Liver (tissue), 9 donors: ENCODE results near the gene KCNJ4. TPM values are rescaled to one million over a fixed set of nuclear protein-coding genes. Genes with fewer than 3 reads are reported as not detected.

Source experiments
- DNase-seq: peaks from one replicate; pipeline ENCODE4 v3.0.0-alpha.2; 2017; ENCODE audit warnings: low spot score
- H3K27ac ChIP-seq, 2 donors: one replicate each; pipeline ENCODE4 v1.7.0; 2013; ENCODE audit warnings: inconsistent platforms in 2 of 2, low read length in 2 of 2, control low read depth in 1 of 2, low read depth in 1 of 2, mild to moderate bottlenecking in 1 of 2
- H3K27me3 ChIP-seq, 4 donors: one replicate each; pipeline versions ENCODE4 v1.6.1 to v1.7.0; 2013; ENCODE audit warnings: low read length in 3 of 4, inconsistent platforms in 1 of 4, mild to moderate bottlenecking in 1 of 4, moderate library complexity in 1 of 4; ENCODE audit not compliant: control insufficient read depth in 4 of 4, insufficient read depth in 4 of 4
- H3K36me3 ChIP-seq, 4 donors: one replicate each; pipeline versions ENCODE4 v1.6.1 to v1.7.0; 2013; ENCODE audit warnings: low read length in 3 of 4, mild to moderate bottlenecking in 3 of 4, low read depth in 1 of 4, moderate library complexity in 1 of 4; ENCODE audit not compliant: control insufficient read depth in 4 of 4, insufficient read depth in 3 of 4
- H3K4me1 ChIP-seq, 4 donors: one replicate each; pipeline versions ENCODE4 v1.6.1 to v1.7.0; 2013; ENCODE audit warnings: low read length in 3 of 4, mild to moderate bottlenecking in 3 of 4, moderate library complexity in 1 of 4; ENCODE audit not compliant: control insufficient read depth in 4 of 4, insufficient read depth in 4 of 4
- H3K4me3 ChIP-seq, 3 donors: one replicate each; pipeline versions ENCODE4 v1.6.1 to v1.7.0; 2013; ENCODE audit warnings: low read length in 3 of 3, control low read depth in 1 of 3, low read depth in 1 of 3, mild to moderate bottlenecking in 1 of 3
- H3K9ac ChIP-seq, 2 donors: one replicate each; pipeline ENCODE4 v1.7.0; 2013; ENCODE audit warnings: low read length in 2 of 2, mild to moderate bottlenecking in 2 of 2, moderate library complexity in 2 of 2, control low read depth in 1 of 2, low read depth in 1 of 2
- H3K9me3 ChIP-seq, 4 donors: one replicate each; pipeline versions ENCODE4 v1.6.1 to v1.7.0; 2013; ENCODE audit warnings: low read length in 3 of 4; ENCODE audit not compliant: control insufficient read depth in 4 of 4
- EGR1 ChIP-seq, 2 donors: IDR thresholded peaks; 2 replicates each; pipeline ENCODE4 v1.6.1; 2016 to 2018; ENCODE audit warnings: antibody characterized with exemption in 2 of 2, low read depth in 2 of 2
- FOXA1 ChIP-seq: IDR thresholded peaks from 2 replicates; pipeline ENCODE4 v1.6.1; 2016; ENCODE audit warnings: antibody characterized with exemption
- FOXA2 ChIP-seq: IDR thresholded peaks from 2 replicates; pipeline ENCODE4 v1.6.1; 2016; ENCODE audit warnings: antibody characterized with exemption
- HNF4G ChIP-seq: IDR thresholded peaks from 2 replicates; pipeline ENCODE4 v1.6.1; 2016; ENCODE audit warnings: antibody characterized with exemption
- JUND ChIP-seq, 2 donors: IDR thresholded peaks; 2 replicates each; pipeline ENCODE4 v1.6.1; 2016; ENCODE audit warnings: antibody characterized with exemption in 2 of 2
- RAD21 ChIP-seq, 2 donors: IDR thresholded peaks; 2 replicates each; pipeline ENCODE4 v1.6.1; 2016; ENCODE audit warnings: antibody characterized with exemption in 2 of 2, mild to moderate bottlenecking in 2 of 2
- SP1 ChIP-seq: IDR thresholded peaks from 2 replicates; pipeline ENCODE4 v1.6.1; 2018; ENCODE audit warnings: antibody characterized with exemption, mild to moderate bottlenecking
- ZBTB33 ChIP-seq: IDR thresholded peaks from 2 replicates; pipeline ENCODE4 v1.6.1; 2016; ENCODE audit warnings: antibody characterized with exemption
- WGBS: extraction: QIAGEN DNeasy Blood & Tissue Kit; methylation state at CpG from one replicate; pipeline ENCODE4 v1.1.7; 2013; 5-methylcytosine and 5-hydroxymethylcytosine counted together
- polyA plus RNA-seq, 2 donors: library from polyadenylated mRNA; stranded (reverse) in 1 of 2; unstranded in 1 of 2; fragments of 200-250 nt in 1 of 2; fragments of >200 nt in 1 of 2; fragmentation: Nextera tagmentation in 1 of 2; extraction: Ambion mirVana in 1 of 2; gene quantifications; one replicate each; pipeline versions ENCODE4 v1.2.1 to v1.2.3, GENCODE V29; 2013 to 2015
- total RNA-seq, 2 donors: library from RNA; depleted of rRNA; stranded (reverse); fragments of >200 nt; gene quantifications; one replicate each; pipeline ENCODE4 v1.2.3, GENCODE V29; 2014
- TF ChIP-seq, protein P1 (sequence below): fragments of 150-350 bp; IDR thresholded peaks from 2 replicates; pipeline ENCODE4 v1.5.1; 2017; ENCODE audit warnings: improper control_type of control experiment, low read depth, low read length; ENCODE audit not compliant: missing input control
- TF ChIP-seq, protein P2 (sequence below): IDR thresholded peaks from 2 replicates; pipeline ENCODE4 v1.6.1; 2016; ENCODE audit warnings: antibody characterized with exemption, mild to moderate bottlenecking
- donor health status: healthy.
- donor health status: healthy.
- donor health status: healthy.
- donor health status: healthy.
- donor health status: healthy.

The KCNJ4 gene
- total and polyA plus RNA-seq, 4 donors = 0.05 TPM; not detected in 3

DNA sequence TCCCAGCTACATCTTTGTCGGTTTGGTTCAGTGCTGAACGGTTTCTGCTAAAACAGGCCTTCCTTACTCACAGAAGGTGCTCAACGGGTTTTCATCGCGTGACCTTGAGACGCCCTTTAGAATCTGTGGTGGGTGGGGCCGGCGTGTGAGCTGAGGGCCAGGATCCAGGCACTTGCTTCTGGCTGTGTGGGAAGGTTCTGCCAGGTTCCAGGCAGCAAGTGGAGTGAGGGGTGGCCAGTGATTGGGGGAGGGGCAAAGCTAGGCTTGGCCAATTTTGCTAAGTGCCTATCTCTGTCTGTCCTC lies 35.2 kb downstream of the KCNJ4 start:
- no peaks in the 10 kb centered on the region for H3K36me3 ChIP-seq
- no peak overlapping the region for H3K9ac ChIP-seq
- no peak for DNase-seq
- H3K27me3 ChIP-seq = no peaks in the 10 kb centered on the region
- H3K27ac ChIP-seq = no peak overlapping the region
- TF ChIP-seq ZBTB33 (no peak), FOXA1 (no peak), HNF4G (no peak), SP1 (no peak), EGR1 (IDR thresholded peaks at IDR 0.05; ENCODE audit: low read depth in 2 of 2) (no peak), RAD21 (IDR thresholded peaks at IDR 0.05) (no peak), JUND (IDR thresholded peaks at IDR 0.05) (no peak)
- TF ChIP-seq, protein P1, sequence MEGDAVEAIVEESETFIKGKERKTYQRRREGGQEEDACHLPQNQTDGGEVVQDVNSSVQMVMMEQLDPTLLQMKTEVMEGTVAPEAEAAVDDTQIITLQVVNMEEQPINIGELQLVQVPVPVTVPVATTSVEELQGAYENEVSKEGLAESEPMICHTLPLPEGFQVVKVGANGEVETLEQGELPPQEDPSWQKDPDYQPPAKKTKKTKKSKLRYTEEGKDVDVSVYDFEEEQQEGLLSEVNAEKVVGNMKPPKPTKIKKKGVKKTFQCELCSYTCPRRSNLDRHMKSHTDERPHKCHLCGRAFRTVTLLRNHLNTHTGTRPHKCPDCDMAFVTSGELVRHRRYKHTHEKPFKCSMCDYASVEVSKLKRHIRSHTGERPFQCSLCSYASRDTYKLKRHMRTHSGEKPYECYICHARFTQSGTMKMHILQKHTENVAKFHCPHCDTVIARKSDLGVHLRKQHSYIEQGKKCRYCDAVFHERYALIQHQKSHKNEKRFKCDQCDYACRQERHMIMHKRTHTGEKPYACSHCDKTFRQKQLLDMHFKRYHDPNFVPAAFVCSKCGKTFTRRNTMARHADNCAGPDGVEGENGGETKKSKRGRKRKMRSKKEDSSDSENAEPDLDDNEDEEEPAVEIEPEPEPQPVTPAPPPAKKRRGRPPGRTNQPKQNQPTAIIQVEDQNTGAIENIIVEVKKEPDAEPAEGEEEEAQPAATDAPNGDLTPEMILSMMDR = no peak
- no peaks in the 10 kb centered on the region for H3K9me3 ChIP-seq
- 93% methylated on average over 8 of the region's 8 CpGs for WGBS
- H3K4me3 ChIP-seq = no peak overlapping the region
- peaks cover 12 to 29% (median 20%) of the 10 kb centered on the region in 4 donors for H3K4me1 ChIP-seq

DNA sequence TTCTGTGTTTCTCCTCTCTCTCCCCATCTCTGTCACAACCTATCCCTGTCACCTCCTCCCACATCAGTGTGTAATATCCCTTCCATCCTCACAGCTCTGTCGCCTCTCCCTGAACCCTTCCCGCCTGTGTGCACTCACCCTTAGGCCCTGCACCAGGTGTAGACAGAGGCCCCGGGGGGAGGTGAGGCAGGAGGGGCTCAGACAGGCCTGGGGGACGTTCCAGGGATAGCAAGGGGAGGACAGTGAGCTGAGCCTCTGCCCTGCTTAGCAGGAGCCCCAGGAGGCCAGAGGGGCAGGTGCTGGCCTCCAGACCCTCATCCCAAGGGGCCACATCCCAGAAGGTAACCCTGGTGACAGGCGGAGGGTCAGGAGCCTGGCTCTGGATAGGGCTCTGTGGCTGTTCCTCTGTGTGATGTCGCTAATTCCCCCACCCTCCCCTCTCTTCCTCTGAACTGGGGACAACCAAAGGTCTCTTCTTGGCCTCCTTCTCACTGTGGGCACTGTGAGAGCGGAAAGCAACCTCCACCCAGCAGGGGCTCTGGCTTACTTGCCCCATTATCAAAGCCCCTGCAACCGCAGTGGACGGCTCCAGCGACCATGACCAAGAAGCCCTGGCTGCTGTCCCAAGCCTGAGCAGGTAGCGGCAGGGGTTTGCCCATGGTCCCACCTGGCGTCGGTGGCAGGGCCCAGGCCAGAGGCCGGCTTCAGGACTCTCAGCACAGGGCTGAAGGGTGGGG lies 35.7 kb downstream of the KCNJ4 start:
- Histone ChIP-seq H3K27ac (no peak overlapping the region), H3K9ac (no peak overlapping the region), H3K4me1 (peaks cover 12 to 24% (median 17%) of the 10 kb centered on the region in 4 donors), H3K9me3 (no peaks in the 10 kb centered on the region), H3K36me3 (no peaks in the 10 kb centered on the region), H3K4me3 (no peak overlapping the region), H3K27me3 (no peaks in the 10 kb centered on the region)
- no peak for TF ChIP-seq RAD21 (IDR thresholded peaks at IDR 0.05)
- no peak for TF ChIP-seq HNF4G
- DNase-seq = no peak
- 89% methylated on average over 14 of the region's 14 CpGs for WGBS

DNA sequence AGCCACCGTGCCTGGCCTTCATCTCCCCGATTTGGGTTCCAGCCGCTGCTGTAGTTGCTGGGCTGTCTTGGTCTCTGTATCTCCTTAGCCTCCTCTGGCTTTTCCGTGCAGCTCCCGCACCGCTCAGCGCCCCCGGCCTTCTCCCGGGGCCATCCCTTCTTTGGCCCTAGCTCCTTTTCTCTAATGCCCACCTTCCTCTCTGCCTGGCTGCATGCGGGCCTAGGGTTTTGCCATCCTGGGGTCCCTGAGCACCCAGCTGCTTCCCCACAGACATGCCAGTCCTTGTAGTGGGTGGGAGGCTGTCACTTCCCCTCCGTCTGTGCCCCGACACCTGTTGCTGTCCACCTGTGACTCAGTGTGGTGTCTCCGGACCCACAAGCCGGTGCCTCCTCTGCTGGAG lies 36.4 kb downstream of the KCNJ4 start:
- WGBS = 95% methylated on average over 14 of the region's 14 CpGs
- Histone ChIP-seq H3K27ac (no peak overlapping the region), H3K9me3 (no peaks in the 10 kb centered on the region), H3K27me3 (no peaks in the 10 kb centered on the region), H3K4me3 (no peak overlapping the region), H3K36me3 (no peaks in the 10 kb centered on the region), H3K4me1 (peaks cover 9 to 17% (median 12%) of the 10 kb centered on the region in 4 donors), H3K9ac (no peak overlapping the region)
- no peak for DNase-seq
- TF ChIP-seq FOXA1 (no peak), ZBTB33 (no peak), FOXA2 (no peak), EGR1 (IDR thresholded peaks at IDR 0.05; ENCODE audit: low read depth in 2 of 2) (no peak), JUND (IDR thresholded peaks at IDR 0.05) (no peak)
- TF ChIP-seq, protein P2, sequence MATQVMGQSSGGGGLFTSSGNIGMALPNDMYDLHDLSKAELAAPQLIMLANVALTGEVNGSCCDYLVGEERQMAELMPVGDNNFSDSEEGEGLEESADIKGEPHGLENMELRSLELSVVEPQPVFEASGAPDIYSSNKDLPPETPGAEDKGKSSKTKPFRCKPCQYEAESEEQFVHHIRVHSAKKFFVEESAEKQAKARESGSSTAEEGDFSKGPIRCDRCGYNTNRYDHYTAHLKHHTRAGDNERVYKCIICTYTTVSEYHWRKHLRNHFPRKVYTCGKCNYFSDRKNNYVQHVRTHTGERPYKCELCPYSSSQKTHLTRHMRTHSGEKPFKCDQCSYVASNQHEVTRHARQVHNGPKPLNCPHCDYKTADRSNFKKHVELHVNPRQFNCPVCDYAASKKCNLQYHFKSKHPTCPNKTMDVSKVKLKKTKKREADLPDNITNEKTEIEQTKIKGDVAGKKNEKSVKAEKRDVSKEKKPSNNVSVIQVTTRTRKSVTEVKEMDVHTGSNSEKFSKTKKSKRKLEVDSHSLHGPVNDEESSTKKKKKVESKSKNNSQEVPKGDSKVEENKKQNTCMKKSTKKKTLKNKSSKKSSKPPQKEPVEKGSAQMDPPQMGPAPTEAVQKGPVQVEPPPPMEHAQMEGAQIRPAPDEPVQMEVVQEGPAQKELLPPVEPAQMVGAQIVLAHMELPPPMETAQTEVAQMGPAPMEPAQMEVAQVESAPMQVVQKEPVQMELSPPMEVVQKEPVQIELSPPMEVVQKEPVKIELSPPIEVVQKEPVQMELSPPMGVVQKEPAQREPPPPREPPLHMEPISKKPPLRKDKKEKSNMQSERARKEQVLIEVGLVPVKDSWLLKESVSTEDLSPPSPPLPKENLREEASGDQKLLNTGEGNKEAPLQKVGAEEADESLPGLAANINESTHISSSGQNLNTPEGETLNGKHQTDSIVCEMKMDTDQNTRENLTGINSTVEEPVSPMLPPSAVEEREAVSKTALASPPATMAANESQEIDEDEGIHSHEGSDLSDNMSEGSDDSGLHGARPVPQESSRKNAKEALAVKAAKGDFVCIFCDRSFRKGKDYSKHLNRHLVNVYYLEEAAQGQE = no peak
